HCT116 (cell line): ENCODE measurements around the gene C1orf115. TPM values are rescaled to one million over a fixed set of nuclear protein-coding genes. Genes with fewer than 3 reads are reported as not detected.

Experiments
- ATAC-seq: fragments of 200-7000 bp; cut with Tn5 transposase; 2 replicates; pipeline ENCODE4 v1.9.1; 2020; ENCODE audit warnings: mild to moderate bottlenecking, moderate library complexity
- BruUV-seq: library from RNA; stranded (reverse); fragments of 400-500 nt; replicated peaks from 2 replicates; lab custom pipeline; 2021; lab: Mats Ljungman, UMichigan
- CTCF ChIA-PET: fragments of 300-600 bp; sonication (Branson Sonifier 250); formaldehyde crosslinking; loops from one replicate; lab custom pipeline; 2021; ENCODE audit warnings: antibody characterized with exemption; lab: Charles Lee
- POLR2A ChIA-PET: fragments of 300-600, 350-600 bp; sonication (Branson Sonifier 250); formaldehyde crosslinking; loops from one replicate; lab custom pipeline; 2021; ENCODE audit warnings: antibody characterized with exemption; lab: Charles Lee
- RAD21 ChIA-PET, 2 experiments: fragments of 300-600 bp; sonication (Branson Sonifier 250); formaldehyde crosslinking; loops; one replicate each; lab custom pipeline; 2023; ENCODE audit warnings: low total read pairs in 2 of 2; ENCODE audit not compliant: uncharacterized antibody in 2 of 2, unreplicated experiment in 2 of 2, low non-redundant PET in 1 of 2; lab: Charles Lee
- DNase-seq: peaks from one replicate; pipeline ENCODE4 v3.0.0-alpha.2; 2010; ENCODE audit warnings: low read depth, low spot score
- H2AFZ ChIP-seq: fragments of 200-600 bp; shearing (Covaris generic), sonication (generic); 2 replicates; pipeline ENCODE4 v1.6.1; 2017; ENCODE audit warnings: low read depth, mixed run types, mixed read lengths, antibody characterized with exemption, low read length; ENCODE audit not compliant: poor library complexity, severe bottlenecking
- H3K27ac ChIP-seq: 2 replicates; pipeline ENCODE4 v1.5.1; 2012; ENCODE audit warnings: low read depth, low read length
- H3K27me3 ChIP-seq: fragments of 200-600 bp; sonication (generic); 2 replicates; pipeline ENCODE4 v1.6.1; 2016; ENCODE audit warnings: mixed run types, low read length, mixed read lengths; ENCODE audit not compliant: insufficient read depth
- H3K36me3 ChIP-seq, 2 experiments: fragments of 200-500 bp in 1 of 2; fragments of 200-600 bp in 1 of 2; sonication (Bioruptor generic) in 1 of 2; sonication (generic) in 1 of 2; 2 replicates each; pipeline versions ENCODE4 v1.5.1 to v1.6.1; 2014 to 2016; ENCODE audit warnings: low read length in 2 of 2, inconsistent platforms in 1 of 2, mixed read lengths in 1 of 2, mixed run types in 1 of 2; ENCODE audit not compliant: insufficient read depth in 2 of 2, control insufficient read depth in 1 of 2
- H3K4me1 ChIP-seq, 2 experiments: fragments of 200-600 bp in 1 of 2; sonication (generic) in 1 of 2; 2 replicates each; pipeline versions ENCODE4 v1.5.1 to v1.6.1; 2012 to 2017; ENCODE audit warnings: low read length in 2 of 2, inconsistent platforms in 1 of 2, mild to moderate bottlenecking in 1 of 2, mixed read lengths in 1 of 2, mixed run types in 1 of 2, moderate library complexity in 1 of 2; ENCODE audit not compliant: insufficient read depth in 2 of 2, control insufficient read depth in 1 of 2
- H3K4me2 ChIP-seq: fragments of 200-600 bp; sonication (generic); 2 replicates; pipeline ENCODE4 v1.6.1; 2017; ENCODE audit warnings: mixed run types, low read length, mixed read lengths
- H3K4me3 ChIP-seq, 2 experiments: fragments of 200-600 bp in 1 of 2; sonication (generic) in 1 of 2; replicated peaks in 1 of 2; 2 replicates each; pipeline ENCODE4 v1.5.1; 2011 to 2016; ENCODE audit warnings: low read length in 2 of 2, control low read depth in 1 of 2, low read depth in 1 of 2, mild to moderate bottlenecking in 1 of 2, mixed read lengths in 1 of 2, mixed run types in 1 of 2
- H3K79me2 ChIP-seq: fragments of 200-600 bp; sonication (generic); 2 replicates; pipeline ENCODE4 v1.6.1; 2017; ENCODE audit warnings: mild to moderate bottlenecking, mixed run types, low read length, moderate library complexity, mixed read lengths; ENCODE audit not compliant: insufficient read depth
- H3K9ac ChIP-seq: fragments of 200-600 bp; sonication (generic); 2 replicates; pipeline ENCODE4 v1.6.1; 2016; ENCODE audit warnings: low read length, mixed read lengths
- H3K9me2 ChIP-seq: fragments of 200-600 bp; sonication (generic), shearing (Covaris generic); 2 replicates; pipeline ENCODE4 v1.6.1; 2017; ENCODE audit warnings: mixed run types, mild to moderate bottlenecking, moderate library complexity; ENCODE audit not compliant: insufficient read depth
- H3K9me3 ChIP-seq, 2 experiments: fragments of 200-500 bp in 1 of 2; fragments of 200-600 bp in 1 of 2; sonication (Bioruptor generic) in 1 of 2; sonication (generic) in 1 of 2; 2 replicates each; pipeline ENCODE4 v1.6.1; 2014 to 2017; ENCODE audit warnings: low read length in 2 of 2, mixed read lengths in 2 of 2, inconsistent platforms in 1 of 2, low read depth in 1 of 2, mild to moderate bottlenecking in 1 of 2, mixed run types in 1 of 2, moderate library complexity in 1 of 2; ENCODE audit not compliant: control insufficient read depth in 1 of 2, insufficient read depth in 1 of 2
- H4K20me1 ChIP-seq: fragments of 200-600 bp; sonication (generic), shearing (Covaris generic); 2 replicates; pipeline ENCODE4 v1.6.1; 2017; ENCODE audit warnings: mixed run types, mild to moderate bottlenecking, moderate library complexity; ENCODE audit not compliant: insufficient read depth
- CBX3 ChIP-seq: IDR thresholded peaks from 2 replicates; pipeline ENCODE4 v1.6.1; 2012; ENCODE audit warnings: low read depth
- EGR1 ChIP-seq: IDR thresholded peaks from 2 replicates; pipeline ENCODE4 v1.6.1; 2012; ENCODE audit warnings: low read depth
- ELF1 ChIP-seq: IDR thresholded peaks from 2 replicates; pipeline ENCODE4 v1.6.1; 2012; ENCODE audit warnings: low read depth, borderline replicate concordance
- EZH2phosphoT487 ChIP-seq: fragments of 200-600 bp; IDR thresholded peaks from 2 replicates; pipeline ENCODE4 v1.6.1; 2018; ENCODE audit warnings: antibody characterized with exemption, borderline replicate concordance
- JUND ChIP-seq: IDR thresholded peaks from 2 replicates; pipeline ENCODE4 v1.6.1; 2012
- POLR2A ChIP-seq: IDR thresholded peaks from 2 replicates; pipeline ENCODE4 v1.7.0; 2011; ENCODE audit warnings: borderline replicate concordance; ENCODE audit not compliant: insufficient read depth, insufficient read length; ENCODE audit errors: extremely low read depth
- SRF ChIP-seq: IDR thresholded peaks from 2 replicates; pipeline ENCODE4 v1.6.1; 2012; ENCODE audit warnings: low read depth
- TCF7L2 ChIP-seq: IDR thresholded peaks from 2 replicates; pipeline ENCODE4 v1.7.0; 2011; ENCODE audit warnings: borderline replicate concordance, inconsistent platforms; ENCODE audit not compliant: insufficient read depth, insufficient read length; ENCODE audit errors: extremely low read depth
- YY1 ChIP-seq: IDR thresholded peaks from 2 replicates; pipeline ENCODE4 v1.6.1; 2011; ENCODE audit warnings: low read length, low read depth, moderate library complexity, mild to moderate bottlenecking; ENCODE audit not compliant: insufficient replicate concordance; ENCODE audit errors: extremely low read depth
- ZFX ChIP-seq: fragments of 450-650 bp; IDR thresholded peaks from 2 replicates; pipeline ENCODE4 v1.6.1; 2017
- intact Hi-C: fragments of 100-400 bp; cut with micrococcal nuclease; formaldehyde crosslinking; loops from 2 replicates; pipeline ENCODE4 v1.10.0; 2022
- total RNA-seq: library from RNA; stranded (reverse); gene quantifications from one replicate; pipeline ENCODE4 v1.2.1, GENCODE V29; 2021; ENCODE audit not compliant: unreplicated experiment
- TF ChIP-seq, protein P1 (sequence below), 3 experiments: fragments of 200-600 bp in 1 of 3; sonication (generic) in 1 of 3; IDR thresholded peaks in 2 of 3; conservative IDR thresholded peaks in 1 of 3; 2 replicates each; pipeline ENCODE4 v1.5.1; 2012 to 2017; ENCODE audit warnings: low read depth in 2 of 3, low read length in 2 of 3, antibody characterized with exemption in 1 of 3, borderline replicate concordance in 1 of 3, control low read depth in 1 of 3, mild to moderate bottlenecking in 1 of 3, mixed read lengths in 1 of 3, mixed run types in 1 of 3, moderate library complexity in 1 of 3; ENCODE audit not compliant: insufficient read depth in 1 of 3

C1orf115 gene
- total RNA-seq, 1 experiment from 2014 or later = 16.8 TPM

DNA sequence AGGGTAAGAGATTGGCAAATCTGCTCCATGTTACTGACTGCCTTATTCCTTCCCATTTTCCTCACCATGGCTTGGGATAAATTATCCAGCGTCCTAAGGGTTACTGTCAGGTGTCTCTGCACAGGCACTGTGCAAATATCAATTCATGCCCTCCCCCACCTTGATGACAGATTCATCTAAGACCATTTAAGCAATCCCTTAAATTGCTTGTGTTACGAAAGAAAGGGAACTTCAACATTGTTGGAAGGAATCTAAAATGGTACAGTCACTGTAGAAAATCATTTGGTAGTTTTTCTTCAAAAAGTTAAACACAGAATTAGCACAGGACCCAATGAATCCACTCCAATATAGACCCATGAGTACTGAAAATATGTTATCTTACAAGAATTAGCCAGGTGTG is 40.3 kb downstream of the C1orf115 start:
- no TSS peak for BruUV-seq
- peaks cover 11 to 27% of the 10 kb centered on the region in 2 experiments for H3K4me1 ChIP-seq
- no peak overlapping the region for H3K27ac ChIP-seq
- H2AFZ ChIP-seq = no peak overlapping the region
- no peaks in the 10 kb centered on the region for H3K27me3 ChIP-seq
- ChIA-PET POLR2A (no interaction called here), RAD21 (no interaction called here), CTCF (no interaction called here)
- DNase-seq (no peak), ATAC-seq (no peak)
- no peaks in the 10 kb centered on the region for H4K20me1 ChIP-seq
- no peaks in the 10 kb centered on the region for H3K79me2 ChIP-seq
- no peaks in the 10 kb centered on the region for H3K9me3 ChIP-seq
- no peak overlapping the region for H3K4me3 ChIP-seq
- H3K9me2 ChIP-seq = no peaks in the 10 kb centered on the region
- H3K36me3 ChIP-seq = no peaks in the 10 kb centered on the region
- H3K4me2 ChIP-seq = no peak overlapping the region
- no peak overlapping the region for H3K9ac ChIP-seq
- intact Hi-C loops = no loop called here
- no peak for TF ChIP-seq ELF1
- TF ChIP-seq POLR2A = no peak
- no peak for TF ChIP-seq CBX3
- no peak for TF ChIP-seq EZH2phosphoT487
- TF ChIP-seq JUND = no peak
- TF ChIP-seq ZFX = no peak
- TF ChIP-seq, protein P1, sequence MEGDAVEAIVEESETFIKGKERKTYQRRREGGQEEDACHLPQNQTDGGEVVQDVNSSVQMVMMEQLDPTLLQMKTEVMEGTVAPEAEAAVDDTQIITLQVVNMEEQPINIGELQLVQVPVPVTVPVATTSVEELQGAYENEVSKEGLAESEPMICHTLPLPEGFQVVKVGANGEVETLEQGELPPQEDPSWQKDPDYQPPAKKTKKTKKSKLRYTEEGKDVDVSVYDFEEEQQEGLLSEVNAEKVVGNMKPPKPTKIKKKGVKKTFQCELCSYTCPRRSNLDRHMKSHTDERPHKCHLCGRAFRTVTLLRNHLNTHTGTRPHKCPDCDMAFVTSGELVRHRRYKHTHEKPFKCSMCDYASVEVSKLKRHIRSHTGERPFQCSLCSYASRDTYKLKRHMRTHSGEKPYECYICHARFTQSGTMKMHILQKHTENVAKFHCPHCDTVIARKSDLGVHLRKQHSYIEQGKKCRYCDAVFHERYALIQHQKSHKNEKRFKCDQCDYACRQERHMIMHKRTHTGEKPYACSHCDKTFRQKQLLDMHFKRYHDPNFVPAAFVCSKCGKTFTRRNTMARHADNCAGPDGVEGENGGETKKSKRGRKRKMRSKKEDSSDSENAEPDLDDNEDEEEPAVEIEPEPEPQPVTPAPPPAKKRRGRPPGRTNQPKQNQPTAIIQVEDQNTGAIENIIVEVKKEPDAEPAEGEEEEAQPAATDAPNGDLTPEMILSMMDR (IDR thresholded peaks at IDR 0.05 in 2 of 3, conservative IDR thresholded peaks at IDR 0.05 in 1 of 3; ENCODE audit: borderline replicate concordance in 1 of 3, insufficient read depth in 1 of 3, low read depth in 2 of 3, low read length in 2 of 3) = no peak
- TF ChIP-seq EGR1 = no peak
- no peak for TF ChIP-seq YY1
- no peak for TF ChIP-seq TCF7L2
- no peak for TF ChIP-seq SRF
- TF ChIP-seq, all 23 proteins: peak for 0
